H54 (cell line): ENCODE measurements around the gene EPHA6.

Experiments
- DNase-seq: peaks from one replicate; pipeline ENCODE4 v3.0.0; 2011; ENCODE audit warnings: low spot score, mixed read lengths; ENCODE audit not compliant: insufficient read length
- FAIRE-seq: peaks from 3 replicates; lab custom pipeline; 2011; peaks lifted over from hg19 to GRCh38; lab: Jason Lieb, UNC
- POLR2A ChIP-seq: IDR thresholded peaks from 2 replicates; pipeline ENCODE4 v1.6.1; 2011; ENCODE audit warnings: low read depth, mild to moderate bottlenecking, low read length

EPHA6 gene

GRCh38 chr3:97713634-97714033, 899.2 kb downstream of the EPHA6 start:
- TF ChIP-seq POLR2A, result no peak
- FAIRE-seq (no peak), DNase-seq (no peak)

- TF ChIP-seq POLR2A, result no peak
- FAIRE-seq, result no peak
- peak; percentile 18 for DNase-seq
These were observed 904.9 kb downstream of the EPHA6 start for GRCh38 chr3:97719156-97719821.

- TF ChIP-seq POLR2A, result no peak
- DNase-seq, result no peak
- no peak for FAIRE-seq
These were observed 906.0 kb downstream of the EPHA6 start for GRCh38 chr3:97720417-97720816.

GRCh38 chr3:97721446-97721845, 907.1 kb downstream of the EPHA6 start:
- DNase-seq (no peak), FAIRE-seq (no peak)
- no peak for TF ChIP-seq POLR2A

- no peak for TF ChIP-seq POLR2A
- FAIRE-seq, result no peak
- DNase-seq, result no peak
These were observed 922.5 kb downstream of the EPHA6 start for GRCh38 chr3:97736928-97737327.

GRCh38 chr3:97738761-97739160, 924.4 kb downstream of the EPHA6 start:
- FAIRE-seq (no peak), DNase-seq (no peak)
- no peak for TF ChIP-seq POLR2A

GRCh38 chr3:97742036-97742435, 927.6 kb downstream of the EPHA6 start:
- TF ChIP-seq POLR2A, result no peak
- FAIRE-seq (no peak), DNase-seq (no peak)

- TF ChIP-seq POLR2A, result no peak
- DNase-seq, result no peak
- FAIRE-seq, result no peak
These were observed 929.9 kb downstream of the EPHA6 start for GRCh38 chr3:97744289-97744688.

- FAIRE-seq (peak; percentile 50), DNase-seq (no peak)
- no peak for TF ChIP-seq POLR2A
These were observed 949.4 kb downstream of the EPHA6 start for GRCh38 chr3:97763586-97764406.

GRCh38 chr3:97764407-97765238, 950.2 kb downstream of the EPHA6 start, which contains the start of gene ARL6:
Gene ARL6 (plus strand): TSS chr3:97764758. CDS start chr3:97768108, 3,350 bp downstream.
- no peak for TF ChIP-seq POLR2A
- DNase-seq (peak; percentile 46), FAIRE-seq (peak; percentile 84)

GRCh38 chr3:97765336-97765735, 950.9 kb downstream of the EPHA6 start:
- FAIRE-seq (peak; percentile 71), DNase-seq (no peak)
- no peak for TF ChIP-seq POLR2A

GRCh38 chr3:97772926-97773325, 958.5 kb downstream of the EPHA6 start:
- no peak for TF ChIP-seq POLR2A
- no peak for FAIRE-seq
- DNase-seq, result no peak

GRCh38 chr3:97778152-97778551, 963.8 kb downstream of the EPHA6 start:
- DNase-seq (no peak), FAIRE-seq (no peak)
- TF ChIP-seq POLR2A, result no peak
